IMR-90 (cell line): ENCODE data around the gene SCG5. TPM values are rescaled to one million over a fixed set of nuclear protein-coding genes. Genes with fewer than 3 reads are reported as not detected.

ENCODE experiments used
- ATAC-seq: fragments of 200-7000 bp; cut with Tn5 transposase; 2 replicates; pipeline ENCODE4 v1.9.1; 2020; ENCODE audit warnings: low read depth, mild to moderate bottlenecking, moderate library complexity
- BruUV-seq: library from RNA; stranded (reverse); fragments of 400-500 nt; replicated peaks from 2 replicates; lab custom pipeline; 2021; lab: Mats Ljungman, UMichigan
- CTCF ChIA-PET: fragments of 300-600 bp; formaldehyde crosslinking; extraction: SDS; loops from one replicate; lab custom pipeline; 2021; ENCODE audit warnings: antibody characterized with exemption; lab: Yijun Ruan, JAX
- POLR2A ChIA-PET: fragments of 300-600 bp; sonication (Branson Sonifier 250); formaldehyde crosslinking; loops from one replicate; lab custom pipeline; 2022; ENCODE audit warnings: antibody characterized with exemption; ENCODE audit not compliant: unreplicated experiment; lab: Charles Lee
- DNase-seq: peaks from one replicate; pipeline ENCODE4 v3.0.0; 2013
- H2AFZ ChIP-seq: replicated peaks from 2 replicates; pipeline ENCODE3; 2013; ENCODE audit warnings: low read length, mild to moderate bottlenecking; ENCODE audit not compliant: poor library complexity
- H2AK5ac ChIP-seq: 2 replicates; pipeline ENCODE4 v1.6.1; 2013; ENCODE audit warnings: low read depth, low read length, inconsistent platforms
- H2AK9ac ChIP-seq: replicated peaks from 2 replicates; pipeline ENCODE3; 2013; ENCODE audit warnings: mild to moderate bottlenecking, low read depth, low read length, moderate library complexity; ENCODE audit not compliant: poor library complexity
- H2BK120ac ChIP-seq: 2 replicates; pipeline ENCODE4 v1.6.1; 2013; ENCODE audit warnings: low read depth, low read length, inconsistent platforms
- H2BK15ac ChIP-seq: 3 replicates; pipeline ENCODE4 v1.6.1; 2013; ENCODE audit warnings: low read depth, low read length, inconsistent platforms
- H2BK20ac ChIP-seq: 2 replicates; pipeline ENCODE4 v1.6.1; 2013; ENCODE audit warnings: low read depth, mild to moderate bottlenecking, inconsistent platforms, low read length, moderate library complexity
- H2BK5ac ChIP-seq: 2 replicates; pipeline ENCODE4 v1.6.1; 2013; ENCODE audit warnings: mild to moderate bottlenecking, low read depth, low read length, inconsistent platforms; ENCODE audit not compliant: poor library complexity, severe bottlenecking
- H3K14ac ChIP-seq: replicated peaks from 2 replicates; pipeline ENCODE4 v1.6.1; 2013; ENCODE audit warnings: low read depth, low read length, inconsistent platforms
- H3K18ac ChIP-seq: 2 replicates; pipeline ENCODE4 v1.6.1; 2013; ENCODE audit warnings: low read depth, low read length, control low read depth
- H3K23ac ChIP-seq: 2 replicates; pipeline ENCODE4 v1.6.1; 2013; ENCODE audit warnings: low read depth, low read length, inconsistent platforms
- H3K27ac ChIP-seq: 2 replicates; pipeline ENCODE4 v1.5.1; 2013; ENCODE audit warnings: mild to moderate bottlenecking, control low read depth, low read length; ENCODE audit not compliant: insufficient read depth
- H3K27me3 ChIP-seq: 2 replicates; pipeline ENCODE4 v1.6.1; 2013; ENCODE audit warnings: low read length; ENCODE audit not compliant: control insufficient read depth, insufficient read depth
- H3K36me3 ChIP-seq: 2 replicates; pipeline ENCODE4 v1.6.1; 2013; ENCODE audit warnings: low read length, mixed read lengths; ENCODE audit not compliant: control insufficient read depth, insufficient read depth
- H3K4ac ChIP-seq: 2 replicates; pipeline ENCODE4 v1.6.1; 2013; ENCODE audit warnings: low read depth, low read length, inconsistent platforms
- H3K4me1 ChIP-seq: 2 replicates; pipeline ENCODE4 v1.6.1; 2013; ENCODE audit warnings: low read length, mixed read lengths; ENCODE audit not compliant: control insufficient read depth, insufficient read depth
- H3K4me2 ChIP-seq: 2 replicates; pipeline ENCODE4 v1.6.1; 2013; ENCODE audit warnings: low read depth, mild to moderate bottlenecking, control low read depth, low read length, moderate library complexity
- H3K4me3 ChIP-seq: 2 replicates; pipeline ENCODE4 v1.5.1; 2013; ENCODE audit warnings: low read depth, mild to moderate bottlenecking, control low read depth, low read length, moderate library complexity; ENCODE audit not compliant: insufficient read depth
- H3K56ac ChIP-seq: 2 replicates; pipeline ENCODE4 v1.6.1; 2013; ENCODE audit warnings: low read length, inconsistent platforms; ENCODE audit not compliant: insufficient read depth; ENCODE audit errors: extremely low read depth
- H3K79me1 ChIP-seq, 2 experiments: 2 replicates each; pipeline ENCODE4 v1.6.1; 2013; ENCODE audit warnings: low read length in 2 of 2, inconsistent platforms in 1 of 2, low read depth in 1 of 2
- H3K9ac ChIP-seq: 2 replicates; pipeline ENCODE4 v1.6.1; 2013; ENCODE audit warnings: low read depth, low read length, control low read depth
- H3K9me1 ChIP-seq: 2 replicates; pipeline ENCODE4 v1.6.1; 2013; ENCODE audit warnings: low read length, inconsistent platforms; ENCODE audit not compliant: insufficient read depth
- H3K9me3 ChIP-seq: 2 replicates; pipeline ENCODE4 v1.6.1; 2013; ENCODE audit warnings: low read length; ENCODE audit not compliant: control insufficient read depth, insufficient read depth
- H4K20me1 ChIP-seq: 2 replicates; pipeline ENCODE4 v1.6.1; 2013; ENCODE audit warnings: low read length, inconsistent platforms; ENCODE audit not compliant: insufficient read depth
- H4K5ac ChIP-seq: 2 replicates; pipeline ENCODE4 v1.6.1; 2013; ENCODE audit warnings: mild to moderate bottlenecking, low read depth, low read length, control low read depth
- H4K8ac ChIP-seq, 2 experiments: 2 replicates each; pipeline ENCODE4 v1.6.1; 2013; ENCODE audit warnings: low read depth in 2 of 2, low read length in 2 of 2, control low read depth in 1 of 2, inconsistent platforms in 1 of 2
- H4K91ac ChIP-seq: 2 replicates; pipeline ENCODE4 v1.6.1; 2013; ENCODE audit warnings: low read depth, low read length, inconsistent platforms; ENCODE audit not compliant: insufficient read depth
- CEBPB ChIP-seq: IDR thresholded peaks from 2 replicates; pipeline ENCODE4 v1.6.1; 2012; ENCODE audit warnings: low read depth, low read length, improper control_type of control experiment
- CHD1 ChIP-seq: IDR thresholded peaks from 2 replicates; pipeline ENCODE4 v1.6.1; 2012; ENCODE audit warnings: low read depth, low read length, improper control_type of control experiment
- FOS ChIP-seq: fragments of 150-350 bp; IDR thresholded peaks from 2 replicates; pipeline ENCODE4 v1.6.1; 2016; ENCODE audit warnings: low read depth, low read length
- MAFK ChIP-seq: IDR thresholded peaks from 2 replicates; pipeline ENCODE4 v1.6.1; 2012; ENCODE audit warnings: low read depth, low read length, improper control_type of control experiment
- MAZ ChIP-seq: IDR thresholded peaks from 2 replicates; pipeline ENCODE4 v1.6.1; 2012; ENCODE audit warnings: low read depth, mild to moderate bottlenecking, low read length, improper control_type of control experiment, moderate library complexity, borderline replicate concordance
- MXI1 ChIP-seq: IDR thresholded peaks from 2 replicates; pipeline ENCODE4 v1.6.1; 2012; ENCODE audit warnings: low read depth, mild to moderate bottlenecking, low read length, moderate library complexity, borderline replicate concordance
- NFE2L2 ChIP-seq: fragments of 150-350 bp; IDR thresholded peaks from 2 replicates; pipeline ENCODE4 v1.6.1; 2016; ENCODE audit warnings: low read depth, mild to moderate bottlenecking, low read length
- RAD21 ChIP-seq: IDR thresholded peaks from 2 replicates; pipeline ENCODE4 v1.6.1; 2012; ENCODE audit warnings: low read length, improper control_type of control experiment
- RCOR1 ChIP-seq: IDR thresholded peaks from 2 replicates; pipeline ENCODE4 v1.6.1; 2012; ENCODE audit warnings: mild to moderate bottlenecking, low read length, improper control_type of control experiment; ENCODE audit not compliant: insufficient replicate concordance
- RFX5 ChIP-seq: IDR thresholded peaks from 2 replicates; pipeline ENCODE4 v1.8.0; 2012; ENCODE audit warnings: low read depth, mild to moderate bottlenecking, low read length, moderate library complexity
- SMC3 ChIP-seq: fragments of 150-350 bp; IDR thresholded peaks from 2 replicates; pipeline ENCODE4 v1.6.1; 2016; ENCODE audit warnings: low read depth, mild to moderate bottlenecking, antibody characterized with exemption, low read length, moderate library complexity
- dilution Hi-C: fragments of 300-500 bp; cut with HindIII; formaldehyde crosslinking; loops from one replicate; pipeline ENCODE4 v1.14.3; 2018; ENCODE audit warnings: low sequenced_read_pairs; ENCODE audit not compliant: unreplicated experiment
- in situ Hi-C: fragments of 300-500 bp; cut with MboI; formaldehyde crosslinking; loops from 3 replicates; pipeline ENCODE4 v1.14.3; 2019; ENCODE audit warnings: low sequenced_read_pairs, inconsistent platforms, mixed read lengths
- intact Hi-C: fragments of 100-400 bp; cut with micrococcal nuclease; formaldehyde crosslinking; loops from 2 replicates; pipeline ENCODE4 v1.10.0; 2022
- polyA plus RNA-seq, 3 experiments: library from polyadenylated mRNA; depleted of rRNA; stranded (reverse); fragments of >200 nt; gene quantifications; 2 replicates each; pipeline ENCODE4 v1.2.3, GENCODE V29; 2012; ENCODE audit warnings: low replicate concordance in 1 of 3
- total RNA-seq: library from RNA; depleted of rRNA; stranded (reverse); fragments of >200 nt; gene quantifications from 2 replicates; pipeline ENCODE4 v1.2.3, GENCODE V29; 2012
- TF ChIP-seq, protein P1 (sequence below): fragments of 150-350 bp; IDR thresholded peaks from 2 replicates; pipeline ENCODE4 v1.6.1; 2016; ENCODE audit warnings: low read depth, mild to moderate bottlenecking, low read length, moderate library complexity, borderline replicate concordance
- TF ChIP-seq, protein P2 (sequence below): conservative IDR thresholded peaks from 2 replicates; pipeline ENCODE4 v1.5.1; 2012; ENCODE audit warnings: mild to moderate bottlenecking, low read depth, low read length, improper control_type of control experiment

The SCG5 gene
- total and polyA plus RNA-seq, 2 of the 4 experiments (the other 2 are of a cell fraction), result 7.9 to 16.8 TPM

DNA sequence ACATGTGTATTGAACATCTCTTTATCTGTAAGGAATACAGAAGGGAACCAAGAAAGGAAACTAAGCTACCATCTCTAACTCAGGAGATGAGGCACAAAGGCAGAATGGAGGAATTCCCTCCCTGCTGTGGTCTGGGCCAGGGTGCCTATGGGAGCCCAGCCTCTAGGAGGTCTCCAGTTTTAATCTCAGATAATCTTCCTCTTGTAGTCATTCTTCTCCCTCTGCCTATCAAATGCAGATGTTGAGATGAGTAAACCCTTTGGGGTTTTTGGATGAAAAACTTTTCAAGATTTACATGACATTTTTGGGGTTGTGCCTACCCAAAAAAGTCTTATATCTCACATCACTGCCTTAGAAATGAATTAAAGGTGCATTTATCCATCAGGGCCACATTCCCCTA, 23.3 kb downstream of the SCG5 start:
- in situ Hi-C loops, result loop anchor here (5.0 to 10.0 kb wide), 2 partner anchors 50 to 328 kb away; partner anchors contain the start of gene GREM1

More for the DNA sequence above, 23.3 kb downstream of the SCG5 start:
- Histone ChIP-seq H3K27me3 (no peaks in the 10 kb centered on the region), H3K56ac (no peak overlapping the region), H2BK20ac (peak overlapping the region; percentile 47; the same call in 1 of the 2 replicates), H4K91ac (0 out of 2 replicates have a peak overlapping the region, but pooled peaks have one; percentile 2), H3K9ac (no peak overlapping the region), H2BK5ac (no peak overlapping the region), H3K23ac (no peak overlapping the region), H3K4me1 (peaks cover 11% of the 10 kb centered on the region), H3K4me3 (no peak overlapping the region), H3K4ac (peak overlapping the region; percentile 23; the same call in 1 of the 2 replicates), H2BK120ac (0 out of 2 replicates have a peak overlapping the region, but pooled peaks have one; percentile 23), H3K79me1 (peaks cover 16 to 29% of the 10 kb centered on the region in 2 experiments), H4K20me1 (no peaks in the 10 kb centered on the region), H4K5ac (peak overlapping the region; percentile 83), H2AK9ac (no peak overlapping the region), H3K9me3 (no peaks in the 10 kb centered on the region), H2AK5ac (peak overlapping the region; percentile 38; the same call in 1 of the 2 replicates), H3K36me3 (no peaks in the 10 kb centered on the region), H3K27ac (no peak overlapping the region), H3K9me1 (peaks cover 5% of the 10 kb centered on the region), H3K4me2 (no peak overlapping the region), H3K14ac (peak overlapping the region; percentile 81; the same call in 1 of the 2 replicates), H3K18ac (peak overlapping the region; percentile 71; the same call in 1 of the 2 replicates), H2BK15ac (peak overlapping the region; percentile 74; the same call in 2 of the 3 replicates), H2AFZ (no peak overlapping the region), H4K8ac (no peak overlapping the region; a peak in 2 of 4 replicates)
- DNase-seq, result no peak
- ChIA-PET POLR2A (no interaction called here), CTCF (interaction anchor here (1.0 to 1.5 kb wide), 2 partner anchors 39 to 291 kb away, joined by 4 read pairs; no protein-coding TSS in a partner anchor)
- BruUV-seq, result no TSS peak
- intact Hi-C loops (loop anchor here (1.0 to 5.0 kb wide), 3 partner anchors 53 to 193 kb away; no protein-coding TSS in a partner anchor), dilution Hi-C loops (no loop called here)
- no peak for TF ChIP-seq RAD21
- TF ChIP-seq NFE2L2, result no peak
- TF ChIP-seq FOS, result no peak
- TF ChIP-seq, protein P1, sequence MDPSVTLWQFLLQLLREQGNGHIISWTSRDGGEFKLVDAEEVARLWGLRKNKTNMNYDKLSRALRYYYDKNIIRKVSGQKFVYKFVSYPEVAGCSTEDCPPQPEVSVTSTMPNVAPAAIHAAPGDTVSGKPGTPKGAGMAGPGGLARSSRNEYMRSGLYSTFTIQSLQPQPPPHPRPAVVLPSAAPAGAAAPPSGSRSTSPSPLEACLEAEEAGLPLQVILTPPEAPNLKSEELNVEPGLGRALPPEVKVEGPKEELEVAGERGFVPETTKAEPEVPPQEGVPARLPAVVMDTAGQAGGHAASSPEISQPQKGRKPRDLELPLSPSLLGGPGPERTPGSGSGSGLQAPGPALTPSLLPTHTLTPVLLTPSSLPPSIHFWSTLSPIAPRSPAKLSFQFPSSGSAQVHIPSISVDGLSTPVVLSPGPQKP, result no peak
- no peak for TF ChIP-seq SMC3
- no peak for TF ChIP-seq RFX5
- TF ChIP-seq, protein P2, sequence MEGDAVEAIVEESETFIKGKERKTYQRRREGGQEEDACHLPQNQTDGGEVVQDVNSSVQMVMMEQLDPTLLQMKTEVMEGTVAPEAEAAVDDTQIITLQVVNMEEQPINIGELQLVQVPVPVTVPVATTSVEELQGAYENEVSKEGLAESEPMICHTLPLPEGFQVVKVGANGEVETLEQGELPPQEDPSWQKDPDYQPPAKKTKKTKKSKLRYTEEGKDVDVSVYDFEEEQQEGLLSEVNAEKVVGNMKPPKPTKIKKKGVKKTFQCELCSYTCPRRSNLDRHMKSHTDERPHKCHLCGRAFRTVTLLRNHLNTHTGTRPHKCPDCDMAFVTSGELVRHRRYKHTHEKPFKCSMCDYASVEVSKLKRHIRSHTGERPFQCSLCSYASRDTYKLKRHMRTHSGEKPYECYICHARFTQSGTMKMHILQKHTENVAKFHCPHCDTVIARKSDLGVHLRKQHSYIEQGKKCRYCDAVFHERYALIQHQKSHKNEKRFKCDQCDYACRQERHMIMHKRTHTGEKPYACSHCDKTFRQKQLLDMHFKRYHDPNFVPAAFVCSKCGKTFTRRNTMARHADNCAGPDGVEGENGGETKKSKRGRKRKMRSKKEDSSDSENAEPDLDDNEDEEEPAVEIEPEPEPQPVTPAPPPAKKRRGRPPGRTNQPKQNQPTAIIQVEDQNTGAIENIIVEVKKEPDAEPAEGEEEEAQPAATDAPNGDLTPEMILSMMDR, result no peak
- no peak for TF ChIP-seq RCOR1
- TF ChIP-seq MXI1, result no peak
- TF ChIP-seq CHD1, result no peak
- no peak for TF ChIP-seq MAZ
- no peak for TF ChIP-seq CEBPB
- no peak for TF ChIP-seq MAFK
- no peak for ATAC-seq
